Liver (tissue), 3 donors: ENCODE results near the gene ACOT13.

Source experiments
- CTCF ChIP-seq: fragments of 150-350 bp; IDR thresholded peaks from 2 replicates; pipeline ENCODE4 v1.5.1; 2017; ENCODE audit warnings: improper control_type of control experiment, low read depth, low read length; ENCODE audit not compliant: missing input control
- EGR1 ChIP-seq, 2 donors: IDR thresholded peaks; 2 replicates each; pipeline ENCODE4 v1.6.1; 2016 to 2018; ENCODE audit warnings: antibody characterized with exemption in 2 of 2, low read depth in 2 of 2
- FOXA1 ChIP-seq: IDR thresholded peaks from 2 replicates; pipeline ENCODE4 v1.6.1; 2016; ENCODE audit warnings: antibody characterized with exemption
- GABPA ChIP-seq, 2 donors: IDR thresholded peaks in 1 of 2; conservative IDR thresholded peaks in 1 of 2; 2 replicates each; pipeline ENCODE4 v1.6.1; 2016; ENCODE audit warnings: antibody characterized with exemption in 2 of 2, mild to moderate bottlenecking in 1 of 2, moderate library complexity in 1 of 2
- HNF4G ChIP-seq: IDR thresholded peaks from 2 replicates; pipeline ENCODE4 v1.6.1; 2016; ENCODE audit warnings: antibody characterized with exemption
- YY1 ChIP-seq: IDR thresholded peaks from 2 replicates; pipeline ENCODE4 v1.6.1; 2016; ENCODE audit warnings: antibody characterized with exemption, mild to moderate bottlenecking
- TF ChIP-seq, protein P1 (sequence below): IDR thresholded peaks from 2 replicates; pipeline ENCODE4 v1.6.1; 2016; ENCODE audit warnings: antibody characterized with exemption
- donor health status: healthy.
- donor health status: healthy.

DNA sequence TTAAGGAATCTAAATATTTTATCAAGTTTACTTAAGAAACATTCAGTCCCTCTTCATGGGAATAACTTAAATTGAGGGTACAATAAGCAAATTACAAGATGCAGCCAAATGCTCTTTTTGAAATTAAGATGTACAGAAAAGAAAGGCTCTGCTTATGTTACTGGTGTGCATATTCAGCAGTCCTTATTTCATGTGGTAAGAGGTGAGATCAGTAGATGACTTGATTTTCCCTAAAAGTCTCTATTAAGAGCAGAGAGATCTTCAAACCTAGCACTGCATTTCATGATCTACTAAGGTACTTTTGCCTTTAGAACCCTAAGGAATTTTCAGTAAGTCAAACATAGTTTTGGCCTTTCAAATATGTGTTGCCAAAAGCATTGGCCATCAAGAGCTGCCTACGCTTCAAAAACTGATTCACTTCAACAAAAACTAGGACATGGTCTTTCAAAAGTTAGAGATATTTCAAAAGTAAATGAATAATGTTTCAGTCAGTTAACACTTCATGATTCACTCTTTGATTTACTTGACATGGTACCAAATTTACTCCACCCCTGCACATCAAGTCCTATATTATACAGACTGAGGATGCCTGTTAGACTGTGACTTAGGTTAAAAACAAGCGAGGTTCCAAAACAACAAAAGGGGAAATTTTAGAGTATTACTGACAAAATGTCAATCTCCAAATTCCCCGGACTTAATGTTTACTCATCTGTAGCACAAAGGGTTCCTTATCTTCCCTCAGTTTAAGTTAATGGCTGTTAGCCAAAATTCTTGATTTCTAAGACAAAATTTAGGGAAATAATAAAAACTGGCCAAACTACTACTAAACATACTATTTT lies 32.9 kb downstream of the ACOT13 start:
- no peak for TF ChIP-seq YY1
- TF ChIP-seq CTCF = no peak
- no peak for TF ChIP-seq GABPA (IDR thresholded peaks at IDR 0.05 in 1 of 2, conservative IDR thresholded peaks at IDR 0.05 in 1 of 2)
- no peak for TF ChIP-seq FOXA1
- TF ChIP-seq EGR1 (IDR thresholded peaks at IDR 0.05; ENCODE audit: low read depth in 2 of 2) = no peak
- TF ChIP-seq, protein P1, sequence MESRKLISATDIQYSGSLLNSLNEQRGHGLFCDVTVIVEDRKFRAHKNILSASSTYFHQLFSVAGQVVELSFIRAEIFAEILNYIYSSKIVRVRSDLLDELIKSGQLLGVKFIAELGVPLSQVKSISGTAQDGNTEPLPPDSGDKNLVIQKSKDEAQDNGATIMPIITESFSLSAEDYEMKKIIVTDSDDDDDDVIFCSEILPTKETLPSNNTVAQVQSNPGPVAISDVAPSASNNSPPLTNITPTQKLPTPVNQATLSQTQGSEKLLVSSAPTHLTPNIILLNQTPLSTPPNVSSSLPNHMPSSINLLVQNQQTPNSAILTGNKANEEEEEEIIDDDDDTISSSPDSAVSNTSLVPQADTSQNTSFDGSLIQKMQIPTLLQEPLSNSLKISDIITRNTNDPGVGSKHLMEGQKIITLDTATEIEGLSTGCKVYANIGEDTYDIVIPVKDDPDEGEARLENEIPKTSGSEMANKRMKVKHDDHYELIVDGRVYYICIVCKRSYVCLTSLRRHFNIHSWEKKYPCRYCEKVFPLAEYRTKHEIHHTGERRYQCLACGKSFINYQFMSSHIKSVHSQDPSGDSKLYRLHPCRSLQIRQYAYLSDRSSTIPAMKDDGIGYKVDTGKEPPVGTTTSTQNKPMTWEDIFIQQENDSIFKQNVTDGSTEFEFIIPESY = no peak
- TF ChIP-seq HNF4G = no peak
